Parathyroid adenoma (tissue), 2 donors: ENCODE data around the gene SLC26A1.

Experiments used
- H2AFZ ChIP-seq: fragments of 300-600 bp; sonication (generic); one replicate; pipeline ENCODE4 v1.7.0; 2017; ENCODE audit warnings: antibody characterized with exemption, mild to moderate bottlenecking
- H3K27ac ChIP-seq: fragments of 300-600 bp; sonication (generic); one replicate; pipeline ENCODE4 v1.7.0; 2017
- H3K27me3 ChIP-seq: fragments of 300-600 bp; sonication (generic); one replicate; pipeline ENCODE4 v1.7.0; 2017; ENCODE audit warnings: low read length; ENCODE audit not compliant: control insufficient read depth, insufficient read depth
- H3K36me3 ChIP-seq: fragments of 300-600 bp; sonication (generic); one replicate; pipeline ENCODE4 v1.7.0; 2017; ENCODE audit warnings: low read length; ENCODE audit not compliant: control insufficient read depth, insufficient read depth
- H3K4me1 ChIP-seq: fragments of 300-600 bp; sonication (generic); one replicate; pipeline ENCODE4 v1.7.0; 2017; ENCODE audit warnings: control low read depth
- H3K4me2 ChIP-seq: fragments of 300-600 bp; sonication (generic); one replicate; pipeline ENCODE4 v1.7.0; 2017; ENCODE audit warnings: low read length
- H3K4me3 ChIP-seq: fragments of 300-600 bp; sonication (generic); one replicate; pipeline ENCODE4 v1.7.0; 2017; ENCODE audit warnings: low read depth, low read length
- H3K79me2 ChIP-seq: fragments of 300-600 bp; sonication (generic); one replicate; pipeline ENCODE4 v1.7.0; 2017; ENCODE audit warnings: control low read depth
- H3K9ac ChIP-seq: fragments of 300-600 bp; sonication (generic); one replicate; pipeline ENCODE4 v1.7.0; 2017; ENCODE audit warnings: mild to moderate bottlenecking
- H3K9me3 ChIP-seq: fragments of 300-600 bp; sonication (generic); one replicate; pipeline ENCODE4 v1.7.0; 2017; ENCODE audit warnings: low read length; ENCODE audit not compliant: control insufficient read depth
- CTCF ChIP-seq: fragments of 300-600 bp; sonication (generic); IDR thresholded peaks from one replicate; pipeline ENCODE4 v1.7.0; 2017; ENCODE audit warnings: antibody characterized with exemption, mild to moderate bottlenecking
- donor health status: primary hyperparathyroidism.

SLC26A1 gene

GRCh38 chr4:970046-970745, 23.0 kb downstream of the SLC26A1 start:
- H3K4me3 ChIP-seq: no peak overlapping the region
- H3K9me3 ChIP-seq: no peaks in the 10 kb centered on the region
- no peak overlapping the region for H2AFZ ChIP-seq
- no peak for TF ChIP-seq CTCF
- no peaks in the 10 kb centered on the region for H3K36me3 ChIP-seq
- no peak overlapping the region for H3K27ac ChIP-seq
- H3K4me1 ChIP-seq: no peaks in the 10 kb centered on the region
- no peak overlapping the region for H3K9ac ChIP-seq
- no peak overlapping the region for H3K4me2 ChIP-seq
- no peaks in the 10 kb centered on the region for H3K27me3 ChIP-seq
- no peaks in the 10 kb centered on the region for H3K79me2 ChIP-seq

- no peaks in the 10 kb centered on the region for H3K79me2 ChIP-seq
- no peaks in the 10 kb centered on the region for H3K27me3 ChIP-seq
Observed at GRCh38 chr4:968621-969394, 24.4 kb downstream of the SLC26A1 start.

GRCh38 chr4:968221-968620, 25.0 kb downstream of the SLC26A1 start:
- H3K27me3 ChIP-seq: no peaks in the 10 kb centered on the region
- no peaks in the 10 kb centered on the region for H3K36me3 ChIP-seq

More at GRCh38 chr4:968621-969394, 24.4 kb downstream of the SLC26A1 start:
- H3K4me2 ChIP-seq: no peak overlapping the region
- TF ChIP-seq CTCF: no peak
- H3K36me3 ChIP-seq: no peaks in the 10 kb centered on the region
- H3K9me3 ChIP-seq: no peaks in the 10 kb centered on the region
- H3K4me3 ChIP-seq: no peak overlapping the region
- H2AFZ ChIP-seq: no peak overlapping the region
- no peaks in the 10 kb centered on the region for H3K4me1 ChIP-seq
- no peak overlapping the region for H3K9ac ChIP-seq
- no peak overlapping the region for H3K27ac ChIP-seq

GRCh38 chr4:967113-968104, 25.8 kb downstream of the SLC26A1 start:
- Histone ChIP-seq H3K4me2 (no peak overlapping the region), H3K79me2 (no peaks in the 10 kb centered on the region), H3K4me1 (no peaks in the 10 kb centered on the region), H3K9ac (no peak overlapping the region), H3K27me3 (no peaks in the 10 kb centered on the region), H3K4me3 (no peak overlapping the region), H3K36me3 (no peaks in the 10 kb centered on the region), H3K9me3 (no peaks in the 10 kb centered on the region), H2AFZ (no peak overlapping the region), H3K27ac (no peak overlapping the region)
- TF ChIP-seq CTCF: no peak

More at GRCh38 chr4:968221-968620, 25.0 kb downstream of the SLC26A1 start:
- no peak overlapping the region for H3K27ac ChIP-seq
- no peak overlapping the region for H3K4me3 ChIP-seq
- H3K79me2 ChIP-seq: no peaks in the 10 kb centered on the region
- H3K4me2 ChIP-seq: no peak overlapping the region
- H3K4me1 ChIP-seq: no peaks in the 10 kb centered on the region
- H3K9me3 ChIP-seq: no peaks in the 10 kb centered on the region
- H3K9ac ChIP-seq: no peak overlapping the region
- H2AFZ ChIP-seq: no peak overlapping the region
- no peak for TF ChIP-seq CTCF
